ENCODE results near the gene TMEM235.

The TMEM235 gene

DNA sequence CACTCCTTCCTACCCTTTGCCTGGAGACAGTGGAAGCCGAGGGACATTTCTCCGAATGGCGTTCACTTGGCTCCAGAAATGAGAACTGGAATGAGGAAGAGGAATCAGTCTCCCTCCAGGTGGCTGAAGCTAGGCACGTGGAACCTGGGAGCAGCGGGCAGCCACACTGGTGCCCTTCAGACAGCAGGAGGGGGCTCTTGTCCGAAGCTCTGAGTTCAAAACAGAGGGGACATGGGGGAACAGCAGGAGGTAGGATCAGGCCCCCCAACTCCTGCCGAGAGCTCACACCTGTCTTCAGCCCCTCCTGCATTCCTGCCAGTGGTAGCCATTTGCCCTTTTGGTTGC lies 41.5 kb downstream of the TMEM235 start:
- DNase-seq = no peak

DNA sequence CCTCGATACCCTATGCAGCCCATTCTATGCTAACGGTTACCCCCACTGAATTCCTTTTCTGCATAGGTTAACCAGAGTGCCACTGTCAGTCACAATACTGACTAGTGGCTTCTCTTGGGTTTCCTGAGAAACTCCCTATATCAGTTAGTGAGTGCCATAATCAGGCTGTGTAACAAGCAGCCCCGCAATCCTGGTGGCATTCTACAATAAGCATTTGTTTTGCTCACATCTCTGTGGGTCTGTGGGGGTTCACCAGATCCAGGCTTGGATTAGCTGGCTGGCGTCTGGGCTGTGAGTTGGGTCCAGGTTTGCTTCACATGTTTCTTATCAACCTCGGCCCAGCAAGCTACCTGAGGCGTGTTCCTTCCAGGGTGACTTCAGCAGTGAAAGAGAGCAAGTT lies 42.4 kb downstream of the TMEM235 start:
- DNase-seq = no peak

GRCh38 chr17:78275355-78275754 lies 43.9 kb downstream of the TMEM235 start:
- DNase-seq = no peak

- DNase-seq = peak in 1 of 4 experiments; percentile 26
Measured at GRCh38 chr17:78276098-78276887, 44.9 kb downstream of the TMEM235 start.

- DNase-seq = no peak
Measured at GRCh38 chr17:78278139-78278741, 46.8 kb downstream of the TMEM235 start.

DNA sequence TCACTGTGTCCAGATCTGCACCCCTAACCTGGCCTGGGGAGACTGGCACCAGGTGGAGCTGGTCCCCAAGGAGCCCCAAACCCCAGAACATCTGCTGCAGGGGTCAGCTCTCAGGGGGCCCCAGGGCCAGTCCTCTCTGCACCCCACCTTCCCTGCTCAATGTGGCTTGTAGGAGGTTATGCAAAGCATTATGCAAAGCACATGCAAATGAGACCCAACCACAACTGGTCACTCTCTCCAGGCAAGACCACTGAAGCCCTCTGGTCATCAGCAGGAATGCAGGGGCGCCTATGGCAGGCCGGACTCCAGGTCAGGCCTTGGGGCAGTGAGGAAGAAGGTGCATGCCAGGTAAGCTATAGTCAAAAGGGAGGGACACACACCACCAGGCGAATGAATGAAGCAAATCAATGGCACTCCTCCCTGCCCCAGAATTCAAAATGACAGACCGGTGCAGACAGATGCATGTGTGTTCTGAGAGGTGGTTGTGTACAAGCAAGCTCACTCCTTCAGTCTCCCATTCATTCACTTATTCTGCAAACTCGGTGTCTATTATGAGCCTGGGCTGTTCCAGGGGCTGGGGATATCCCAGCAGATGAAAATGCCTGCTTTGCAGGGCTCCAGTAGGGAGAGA lies 48.0 kb downstream of the TMEM235 start:
- no peak for DNase-seq

DNA sequence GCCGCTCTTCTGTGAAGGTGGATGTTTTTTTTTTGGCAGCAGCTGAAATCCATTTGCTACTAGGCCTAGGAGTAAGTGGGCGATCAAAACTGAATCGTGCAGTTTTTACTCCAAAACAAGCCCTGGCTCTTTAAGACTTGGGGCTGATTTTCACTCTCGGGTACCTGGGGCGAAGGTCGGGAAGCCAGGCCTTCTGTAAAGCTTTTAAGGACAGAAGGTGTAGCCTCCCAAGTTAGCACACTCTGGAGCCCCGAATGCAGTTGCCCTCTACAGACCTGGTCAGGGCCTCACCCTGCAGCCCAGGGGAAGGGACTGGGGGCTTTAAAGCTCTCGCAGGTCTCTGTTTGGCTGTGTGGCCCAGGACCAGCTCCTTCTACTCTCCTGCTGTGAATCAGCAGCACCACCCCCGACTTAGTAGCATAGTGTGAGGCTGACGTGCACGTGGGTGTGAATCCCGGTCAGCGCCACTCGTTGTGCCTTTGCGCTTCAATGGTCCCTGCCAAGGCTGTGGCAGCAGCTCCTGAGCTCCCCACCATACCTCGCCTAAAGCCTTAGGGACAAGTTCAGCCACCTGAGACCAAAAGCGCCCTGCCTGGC lies 49.9 kb downstream of the TMEM235 start:
- no peak for DNase-seq

DNA sequence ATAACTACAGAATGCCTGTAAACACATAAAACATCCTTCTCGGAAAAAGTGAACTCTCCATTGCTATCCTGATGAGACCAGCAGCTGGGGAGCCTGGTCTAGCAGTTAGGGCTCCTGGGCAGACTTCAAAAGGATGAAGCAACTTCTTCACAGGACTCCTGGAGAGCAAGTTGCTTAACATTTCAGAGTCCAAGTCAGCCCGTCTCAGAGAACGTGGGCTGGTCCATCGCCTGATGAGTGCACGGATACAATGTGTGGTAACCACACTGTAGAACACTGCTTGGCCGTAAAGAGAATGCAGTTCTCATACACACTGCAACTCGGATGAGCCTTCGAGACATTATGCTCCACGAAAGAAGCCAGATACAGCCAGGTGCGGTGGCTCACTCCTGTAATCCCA lies 52.7 kb downstream of the TMEM235 start:
- DNase-seq = no peak

- no peak for DNase-seq
Measured at GRCh38 chr17:78289004-78289403, 57.6 kb downstream of the TMEM235 start.

DNA sequence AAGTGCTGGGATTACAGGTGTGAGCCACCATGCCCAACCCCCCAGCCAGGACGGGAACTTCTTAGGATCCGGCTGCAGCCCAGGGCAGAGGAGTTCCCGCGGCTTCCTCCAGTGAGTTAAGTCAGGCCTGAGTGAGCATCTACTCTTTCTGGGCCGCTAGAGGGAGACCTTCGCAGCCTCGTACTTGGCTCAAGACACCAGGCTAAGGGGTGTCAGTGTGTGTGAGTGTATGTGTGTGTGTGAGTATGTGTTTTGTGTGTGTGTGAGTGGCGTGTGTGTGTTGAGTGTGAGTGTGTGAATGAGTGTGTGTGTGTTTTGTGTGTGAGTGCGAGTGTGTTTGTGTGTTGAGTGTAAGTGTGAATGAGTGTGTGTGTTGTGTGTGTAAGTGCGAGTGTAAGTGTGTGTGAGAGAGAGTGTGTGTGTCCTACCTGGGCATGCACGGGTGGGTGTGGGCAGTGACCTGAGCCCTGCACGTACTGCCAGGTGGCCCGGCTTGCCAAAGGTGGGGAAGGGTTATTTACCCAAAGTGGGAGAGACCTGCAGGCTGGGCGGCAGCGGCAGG lies 58.5 kb downstream of the TMEM235 start:
- DNase-seq = peak in 3 of 4 experiments; percentile 31 to 62 (median 35)
